Neural cell (in vitro differentiated cells): ENCODE measurements around the gene CPNE2.

Experiments used
- EZH2 ChIP-seq: fragments of 200-600, 300-800 bp; shearing (Covaris generic), sonication (generic); IDR thresholded peaks from 2 replicates; pipeline ENCODE4 v1.6.1; 2014; ENCODE audit warnings: antibody characterized with exemption, low read length, borderline replicate concordance, mild to moderate bottlenecking; ENCODE audit not compliant: insufficient read depth, poor library complexity, severe bottlenecking
- POLR2AphosphoS5 ChIP-seq: IDR thresholded peaks from 2 replicates; pipeline ENCODE4 v1.6.1; 2012
- TF ChIP-seq, protein P1 (sequence below): fragments of 450-650 bp; IDR thresholded peaks from 2 replicates; pipeline ENCODE4 v1.5.1; 2014; ENCODE audit warnings: antibody characterized with exemption, mild to moderate bottlenecking, moderate library complexity; ENCODE audit not compliant: poor library complexity, severe bottlenecking

GRCh38 chr16:57125969-57126368 is 33.6 kb downstream of the CPNE2 start:
- TF ChIP-seq POLR2AphosphoS5: no peak
- TF ChIP-seq, protein P1, sequence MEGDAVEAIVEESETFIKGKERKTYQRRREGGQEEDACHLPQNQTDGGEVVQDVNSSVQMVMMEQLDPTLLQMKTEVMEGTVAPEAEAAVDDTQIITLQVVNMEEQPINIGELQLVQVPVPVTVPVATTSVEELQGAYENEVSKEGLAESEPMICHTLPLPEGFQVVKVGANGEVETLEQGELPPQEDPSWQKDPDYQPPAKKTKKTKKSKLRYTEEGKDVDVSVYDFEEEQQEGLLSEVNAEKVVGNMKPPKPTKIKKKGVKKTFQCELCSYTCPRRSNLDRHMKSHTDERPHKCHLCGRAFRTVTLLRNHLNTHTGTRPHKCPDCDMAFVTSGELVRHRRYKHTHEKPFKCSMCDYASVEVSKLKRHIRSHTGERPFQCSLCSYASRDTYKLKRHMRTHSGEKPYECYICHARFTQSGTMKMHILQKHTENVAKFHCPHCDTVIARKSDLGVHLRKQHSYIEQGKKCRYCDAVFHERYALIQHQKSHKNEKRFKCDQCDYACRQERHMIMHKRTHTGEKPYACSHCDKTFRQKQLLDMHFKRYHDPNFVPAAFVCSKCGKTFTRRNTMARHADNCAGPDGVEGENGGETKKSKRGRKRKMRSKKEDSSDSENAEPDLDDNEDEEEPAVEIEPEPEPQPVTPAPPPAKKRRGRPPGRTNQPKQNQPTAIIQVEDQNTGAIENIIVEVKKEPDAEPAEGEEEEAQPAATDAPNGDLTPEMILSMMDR: no peak
- no peak for TF ChIP-seq EZH2
